Parathyroid adenoma (tissue), 2 donors: ENCODE data around the gene CST7.

ENCODE experiments used
- H2AFZ ChIP-seq: fragments of 300-600 bp; sonication (generic); one replicate; pipeline ENCODE4 v1.7.0; 2017; ENCODE audit warnings: antibody characterized with exemption, mild to moderate bottlenecking
- H3K27ac ChIP-seq: fragments of 300-600 bp; sonication (generic); one replicate; pipeline ENCODE4 v1.7.0; 2017
- H3K27me3 ChIP-seq: fragments of 300-600 bp; sonication (generic); one replicate; pipeline ENCODE4 v1.7.0; 2017; ENCODE audit warnings: low read length; ENCODE audit not compliant: control insufficient read depth, insufficient read depth
- H3K36me3 ChIP-seq: fragments of 300-600 bp; sonication (generic); one replicate; pipeline ENCODE4 v1.7.0; 2017; ENCODE audit warnings: low read length; ENCODE audit not compliant: control insufficient read depth, insufficient read depth
- H3K4me1 ChIP-seq: fragments of 300-600 bp; sonication (generic); one replicate; pipeline ENCODE4 v1.7.0; 2017; ENCODE audit warnings: control low read depth
- H3K4me2 ChIP-seq: fragments of 300-600 bp; sonication (generic); one replicate; pipeline ENCODE4 v1.7.0; 2017; ENCODE audit warnings: low read length
- H3K4me3 ChIP-seq: fragments of 300-600 bp; sonication (generic); one replicate; pipeline ENCODE4 v1.7.0; 2017; ENCODE audit warnings: low read depth, low read length
- H3K79me2 ChIP-seq: fragments of 300-600 bp; sonication (generic); one replicate; pipeline ENCODE4 v1.7.0; 2017; ENCODE audit warnings: control low read depth
- H3K9ac ChIP-seq: fragments of 300-600 bp; sonication (generic); one replicate; pipeline ENCODE4 v1.7.0; 2017; ENCODE audit warnings: mild to moderate bottlenecking
- H3K9me3 ChIP-seq: fragments of 300-600 bp; sonication (generic); one replicate; pipeline ENCODE4 v1.7.0; 2017; ENCODE audit warnings: low read length; ENCODE audit not compliant: control insufficient read depth
- TF ChIP-seq, protein P1 (sequence below): fragments of 300-600 bp; sonication (generic); IDR thresholded peaks from one replicate; pipeline ENCODE4 v1.7.0; 2017; ENCODE audit warnings: antibody characterized with exemption, mild to moderate bottlenecking
- donor health status: primary hyperparathyroidism.

CST7 gene

DNA sequence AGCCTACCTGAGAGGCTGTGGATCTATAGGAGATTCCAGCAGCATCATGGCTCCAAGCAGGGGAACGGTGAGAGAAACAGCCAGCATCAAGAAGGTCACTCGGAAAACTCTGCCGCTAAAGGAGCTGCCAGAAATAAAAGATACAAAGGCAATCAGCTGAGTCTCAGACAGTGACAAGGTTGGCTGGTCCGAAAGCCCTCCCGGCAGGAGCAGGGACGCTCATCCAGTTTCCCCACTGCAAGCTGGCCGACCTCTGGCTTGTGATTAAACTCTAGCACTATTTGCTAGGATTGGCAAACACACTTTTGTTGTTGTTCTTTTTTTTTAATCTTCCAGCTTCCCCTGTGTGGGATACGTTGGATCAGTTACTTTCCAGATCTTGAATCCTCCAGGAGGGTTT is 34.8 kb downstream of the CST7 start:
- no peak overlapping the region for H3K4me2 ChIP-seq
- H3K9me3 ChIP-seq, result no peaks in the 10 kb centered on the region
- TF ChIP-seq, protein P1, sequence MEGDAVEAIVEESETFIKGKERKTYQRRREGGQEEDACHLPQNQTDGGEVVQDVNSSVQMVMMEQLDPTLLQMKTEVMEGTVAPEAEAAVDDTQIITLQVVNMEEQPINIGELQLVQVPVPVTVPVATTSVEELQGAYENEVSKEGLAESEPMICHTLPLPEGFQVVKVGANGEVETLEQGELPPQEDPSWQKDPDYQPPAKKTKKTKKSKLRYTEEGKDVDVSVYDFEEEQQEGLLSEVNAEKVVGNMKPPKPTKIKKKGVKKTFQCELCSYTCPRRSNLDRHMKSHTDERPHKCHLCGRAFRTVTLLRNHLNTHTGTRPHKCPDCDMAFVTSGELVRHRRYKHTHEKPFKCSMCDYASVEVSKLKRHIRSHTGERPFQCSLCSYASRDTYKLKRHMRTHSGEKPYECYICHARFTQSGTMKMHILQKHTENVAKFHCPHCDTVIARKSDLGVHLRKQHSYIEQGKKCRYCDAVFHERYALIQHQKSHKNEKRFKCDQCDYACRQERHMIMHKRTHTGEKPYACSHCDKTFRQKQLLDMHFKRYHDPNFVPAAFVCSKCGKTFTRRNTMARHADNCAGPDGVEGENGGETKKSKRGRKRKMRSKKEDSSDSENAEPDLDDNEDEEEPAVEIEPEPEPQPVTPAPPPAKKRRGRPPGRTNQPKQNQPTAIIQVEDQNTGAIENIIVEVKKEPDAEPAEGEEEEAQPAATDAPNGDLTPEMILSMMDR, result no peak
- H3K27me3 ChIP-seq, result no peaks in the 10 kb centered on the region
- peaks cover 34% of the 10 kb centered on the region for H3K4me1 ChIP-seq
- H3K36me3 ChIP-seq, result no peaks in the 10 kb centered on the region
- no peak overlapping the region for H3K9ac ChIP-seq
- H3K4me3 ChIP-seq, result no peak overlapping the region
- H3K27ac ChIP-seq, result no peak overlapping the region
- H2AFZ ChIP-seq, result no peak overlapping the region
- peaks cover 35% of the 10 kb centered on the region for H3K79me2 ChIP-seq

DNA sequence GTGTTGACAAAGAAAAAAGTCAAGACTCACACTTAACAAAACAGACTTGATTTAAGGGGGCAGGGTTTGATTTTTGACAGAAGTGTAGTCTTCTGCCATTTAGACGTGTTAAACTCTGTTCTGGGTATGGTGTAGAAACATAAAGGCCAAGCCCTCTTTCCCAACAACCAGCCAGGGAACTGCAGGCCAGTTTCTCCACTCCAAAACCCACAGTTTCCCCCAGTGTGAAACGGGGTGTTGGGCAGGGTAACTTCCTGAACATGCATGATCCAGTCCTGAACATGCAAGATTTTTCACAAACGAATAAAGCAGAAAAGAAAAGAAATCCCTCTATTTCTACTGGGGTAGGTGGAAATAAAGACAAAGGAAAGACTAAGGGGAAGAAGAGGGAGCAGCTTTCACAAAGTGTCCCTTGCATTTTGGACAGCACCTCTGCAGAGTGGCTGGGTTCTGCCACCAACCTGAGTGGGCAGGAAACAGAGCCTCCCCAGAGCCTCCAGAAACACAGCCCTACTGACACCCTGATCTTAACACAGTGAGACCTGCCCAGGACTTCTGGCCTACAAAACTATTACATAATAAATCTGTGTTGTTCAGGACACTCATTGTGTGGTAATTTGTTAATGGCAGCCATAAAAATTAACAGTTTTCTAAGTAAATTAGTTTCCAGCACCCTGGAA is 36.0 kb downstream of the CST7 start:
- TF ChIP-seq, protein P1, result no peak
- H2AFZ ChIP-seq, result no peak overlapping the region
- no peak overlapping the region for H3K9ac ChIP-seq
- H3K4me1 ChIP-seq, result peaks cover 34% of the 10 kb centered on the region
- no peaks in the 10 kb centered on the region for H3K9me3 ChIP-seq
- peak overlapping the region; percentile 58 for H3K27ac ChIP-seq
- no peak overlapping the region for H3K4me2 ChIP-seq
- peaks cover 25% of the 10 kb centered on the region for H3K79me2 ChIP-seq
- no peak overlapping the region for H3K4me3 ChIP-seq
- H3K27me3 ChIP-seq, result no peaks in the 10 kb centered on the region
- H3K36me3 ChIP-seq, result no peaks in the 10 kb centered on the region

DNA sequence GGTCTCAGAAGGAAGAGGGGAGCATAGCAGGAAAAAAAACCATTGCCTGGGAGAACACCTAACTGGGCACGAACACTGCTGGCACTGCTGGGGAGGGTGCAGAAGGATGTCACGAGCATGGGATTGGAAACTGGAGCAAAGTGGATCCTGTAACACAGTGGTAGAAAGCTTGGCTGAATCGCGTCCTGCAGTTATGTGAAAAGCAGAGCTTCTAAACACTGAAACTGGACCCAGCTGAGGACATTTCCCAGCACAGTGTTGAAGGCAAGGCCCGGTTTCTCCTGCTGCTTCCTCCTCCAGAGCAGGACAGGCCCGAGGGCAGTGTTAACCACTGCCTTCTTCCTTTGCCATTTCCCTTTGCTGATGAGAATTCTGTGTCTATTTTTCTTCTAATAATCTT is 36.7 kb downstream of the CST7 start:
- Histone ChIP-seq H3K9ac (no peak overlapping the region), H3K4me3 (no peak overlapping the region), H3K36me3 (no peaks in the 10 kb centered on the region), H3K9me3 (no peaks in the 10 kb centered on the region), H3K4me1 (peaks cover 34% of the 10 kb centered on the region), H3K27ac (peak overlapping the region; percentile 58), H3K79me2 (peaks cover 20% of the 10 kb centered on the region), H3K27me3 (no peaks in the 10 kb centered on the region), H3K4me2 (no peak overlapping the region), H2AFZ (no peak overlapping the region)
- TF ChIP-seq, protein P1, result no peak

DNA sequence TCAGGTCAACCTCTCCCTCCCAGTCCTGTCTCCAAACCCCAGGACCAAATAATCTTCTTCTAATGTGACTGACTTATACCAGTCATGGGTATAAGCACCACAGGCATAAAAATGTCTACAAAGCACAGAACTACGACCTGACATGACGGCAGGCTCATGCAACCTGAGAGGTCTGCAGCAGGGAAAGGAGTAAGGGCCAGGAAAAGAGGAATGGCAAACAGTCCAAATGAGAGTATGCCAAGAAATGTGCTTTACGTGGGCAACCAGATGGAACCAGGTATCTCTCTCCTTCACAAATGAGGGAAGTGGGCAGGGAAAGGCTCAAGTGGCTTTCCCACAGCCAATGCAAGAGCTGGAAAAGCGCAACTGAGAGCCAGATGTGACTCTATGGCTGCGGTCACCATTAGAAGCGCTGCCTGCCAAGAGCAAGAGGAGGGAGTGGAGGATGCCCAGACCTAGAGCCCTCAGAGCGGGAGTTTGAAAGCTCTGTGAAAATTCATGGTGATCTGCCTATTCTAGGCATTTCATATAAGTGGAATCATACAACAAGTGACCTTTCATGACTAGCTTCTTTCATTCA is 37.5 kb downstream of the CST7 start:
- Histone ChIP-seq H3K9ac (no peak overlapping the region), H3K4me2 (no peak overlapping the region), H2AFZ (no peak overlapping the region), H3K9me3 (no peaks in the 10 kb centered on the region), H3K4me3 (no peak overlapping the region), H3K4me1 (peaks cover 35% of the 10 kb centered on the region), H3K27me3 (no peaks in the 10 kb centered on the region), H3K79me2 (peaks cover 25% of the 10 kb centered on the region), H3K27ac (peak overlapping the region; percentile 58), H3K36me3 (no peaks in the 10 kb centered on the region)
- TF ChIP-seq, protein P1, result no peak

DNA sequence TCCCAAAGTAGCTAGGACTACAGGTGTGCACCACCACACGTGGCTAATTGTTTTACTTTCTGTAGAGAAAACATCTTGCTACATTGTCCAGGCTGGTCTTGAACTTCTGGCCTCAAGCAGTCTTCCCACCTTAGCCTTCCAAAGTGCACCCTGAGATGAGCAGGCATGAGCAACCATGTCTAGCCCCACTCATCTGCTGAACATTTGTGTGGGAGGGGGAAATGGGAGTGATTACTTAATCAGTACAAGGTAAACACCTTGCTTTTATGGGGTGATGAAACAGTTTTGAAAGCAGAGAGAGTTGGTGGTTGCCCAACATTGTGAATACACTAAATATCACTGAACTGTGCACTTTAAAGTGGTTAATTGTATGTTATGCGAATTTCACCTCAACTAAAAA is 38.2 kb downstream of the CST7 start:
- Histone ChIP-seq H3K9ac (no peak overlapping the region), H3K4me2 (no peak overlapping the region), H3K4me3 (no peak overlapping the region), H3K79me2 (peaks cover 31% of the 10 kb centered on the region), H3K4me1 (peaks cover 32% of the 10 kb centered on the region), H3K9me3 (no peaks in the 10 kb centered on the region), H3K27ac (no peak overlapping the region), H2AFZ (no peak overlapping the region), H3K27me3 (no peaks in the 10 kb centered on the region), H3K36me3 (no peaks in the 10 kb centered on the region)
- TF ChIP-seq, protein P1, result no peak
